SK-N-SH treated with all-trans-retinoic acid at 6 μM for 48 hours (cell line): ENCODE results near the gene CA9.

Experiments used
- ATAC-seq: fragments of 200-7000 bp; cut with Tn5 transposase; 3 replicates; pipeline ENCODE4 v1.9.1; 2020; ENCODE audit warnings: mild to moderate bottlenecking, moderate library complexity
- ARNTL ChIP-seq: fragments of 450-650 bp; formaldehyde crosslinking; IDR thresholded peaks from 2 replicates; pipeline ENCODE4 v1.5.0; 2020; ENCODE audit warnings: low read depth, mild to moderate bottlenecking, moderate library complexity, borderline replicate concordance
- BACH2 ChIP-seq: fragments of 250-450 bp; sonication (Bioruptor Pico); IDR thresholded peaks from 2 replicates; pipeline ENCODE4 v1.9.0; 2021; ENCODE audit warnings: mild to moderate bottlenecking, borderline replicate concordance
- CREB5 ChIP-seq: fragments of 250-450 bp; sonication (Bioruptor Pico); IDR thresholded peaks from 2 replicates; pipeline ENCODE4 v1.5.1; 2020; ENCODE audit warnings: low read depth, mild to moderate bottlenecking, moderate library complexity
- CSDC2 ChIP-seq: fragments of 250-450 bp; sonication (Bioruptor Pico); IDR thresholded peaks from 2 replicates; pipeline ENCODE4 v1.5.0; 2020; ENCODE audit warnings: mild to moderate bottlenecking, moderate library complexity
- CSRNP3 ChIP-seq: fragments of 250-450 bp; sonication (Bioruptor Pico); IDR thresholded peaks from 2 replicates; pipeline ENCODE4 v1.5.1; 2021; ENCODE audit warnings: mild to moderate bottlenecking, moderate library complexity
- GLIS3 ChIP-seq: fragments of 250-450 bp; sonication (Bioruptor Pico); IDR thresholded peaks from 2 replicates; pipeline ENCODE4 v1.5.0; 2020; ENCODE audit warnings: mild to moderate bottlenecking, moderate library complexity
- PATZ1 ChIP-seq: fragments of 250-450 bp; sonication (Bioruptor Pico); IDR thresholded peaks from 2 replicates; pipeline ENCODE4 v1.8.0; 2020; ENCODE audit warnings: mild to moderate bottlenecking, moderate library complexity, borderline replicate concordance
- PPARA ChIP-seq: fragments of 250-450 bp; sonication (Bioruptor Pico); IDR thresholded peaks from 2 replicates; pipeline ENCODE4 v1.5.0; 2020; ENCODE audit warnings: mild to moderate bottlenecking, borderline replicate concordance
- RARB ChIP-seq: fragments of 250-450 bp; sonication (Bioruptor Pico); IDR thresholded peaks from 2 replicates; pipeline ENCODE4 v1.8.0; 2021; ENCODE audit warnings: mild to moderate bottlenecking, moderate library complexity
- SNAI2 ChIP-seq: fragments of 250-450 bp; sonication (Bioruptor Pico); IDR thresholded peaks from 2 replicates; pipeline ENCODE4 v1.5.0; 2020; ENCODE audit warnings: mild to moderate bottlenecking, moderate library complexity
- TSHZ2 ChIP-seq: fragments of 250-450 bp; sonication (Bioruptor Pico); IDR thresholded peaks from 2 replicates; pipeline ENCODE4 v1.5.0; 2020; ENCODE audit warnings: mild to moderate bottlenecking, moderate library complexity
- ZC3H10 ChIP-seq: fragments of 250-450 bp; sonication (Bioruptor Pico); IDR thresholded peaks from 2 replicates; pipeline ENCODE4 v1.5.1; 2021; ENCODE audit warnings: mild to moderate bottlenecking, moderate library complexity
- ZFP3 ChIP-seq: fragments of 250-450 bp; sonication (Bioruptor Pico); IDR thresholded peaks from 2 replicates; pipeline ENCODE4 v1.5.0; 2020; ENCODE audit warnings: mild to moderate bottlenecking, moderate library complexity
- ZNF565 ChIP-seq: fragments of 450-650 bp; formaldehyde crosslinking; conservative IDR thresholded peaks from 2 replicates; pipeline ENCODE4 v1.5.0; 2020; ENCODE audit warnings: low read depth, mild to moderate bottlenecking, moderate library complexity
- ZNF8 ChIP-seq: fragments of 450-650 bp; formaldehyde crosslinking; IDR thresholded peaks from 2 replicates; pipeline ENCODE4 v1.5.0; 2020; ENCODE audit warnings: mild to moderate bottlenecking, moderate library complexity

Gene CA9

GRCh38 chr9:35690294-35690613, 16.5 kb downstream of the CA9 start:
- ATAC-seq, result no peak
- no peak for TF ChIP-seq GLIS3
- TF ChIP-seq ZNF565, result no peak
- TF ChIP-seq ZNF8 (CRISPR knock-in tag), result no peak
- TF ChIP-seq ARNTL, result no peak
- TF ChIP-seq, all 23 proteins: peak for 0

- TF ChIP-seq GLIS3 (no peak), PATZ1 (CRISPR knock-in tag) (peak; percentile 86; the same call in 1 of the 2 replicates)
- ATAC-seq, result peak; percentile 60
These were observed 17.0 kb downstream of the CA9 start for GRCh38 chr9:35690614-35691333.

GRCh38 chr9:35691334-35691650, 17.6 kb downstream of the CA9 start:
- ATAC-seq, result peak; percentile 29; the same call in 2 of the 3 replicates

GRCh38 chr9:35691757-35692301, 18.1 kb downstream of the CA9 start:
- ATAC-seq, result no peak
- no peak for TF ChIP-seq RARB (CRISPR knock-in tag)
- TF ChIP-seq TSHZ2 (CRISPR knock-in tag), result no peak
- TF ChIP-seq CSDC2 (CRISPR knock-in tag), result no peak
- no peak for TF ChIP-seq ZFP3 (CRISPR knock-in tag)
- no peak for TF ChIP-seq BACH2
- TF ChIP-seq CREB5 (CRISPR knock-in tag), result no peak

More at GRCh38 chr9:35691334-35691650, 17.6 kb downstream of the CA9 start:
- TF ChIP-seq PPARA (CRISPR knock-in tag) (no peak), TSHZ2 (CRISPR knock-in tag) (no peak), ZC3H10 (CRISPR knock-in tag) (no peak), RARB (CRISPR knock-in tag) (no peak), CSDC2 (CRISPR knock-in tag) (no peak), ZFP3 (CRISPR knock-in tag) (no peak), ZNF565 (no peak), GLIS3 (no peak), BACH2 (no peak), PATZ1 (CRISPR knock-in tag) (no peak), ARNTL (no peak), CSRNP3 (no peak), SNAI2 (CRISPR knock-in tag) (no peak)
